DMS153 treated with DMSO at 0.1 percent for 48 hours (cell line): ENCODE data around the gene PLD1.
A peak's percentile ranks its signal among the peaks of the same experiment; 100 is the strongest.
"Not testable (repeated sequence)": the region's sequence is repeated elsewhere in the genome, so short reads cannot be mapped to it uniquely, and the experiment has no call there.

Source experiments
- DNase-seq: peaks from one replicate; lab custom pipeline; 2025; ENCODE audit not compliant: unreplicated experiment; lab: John Stamatoyannopoulos, UW

The PLD1 gene, protein sequence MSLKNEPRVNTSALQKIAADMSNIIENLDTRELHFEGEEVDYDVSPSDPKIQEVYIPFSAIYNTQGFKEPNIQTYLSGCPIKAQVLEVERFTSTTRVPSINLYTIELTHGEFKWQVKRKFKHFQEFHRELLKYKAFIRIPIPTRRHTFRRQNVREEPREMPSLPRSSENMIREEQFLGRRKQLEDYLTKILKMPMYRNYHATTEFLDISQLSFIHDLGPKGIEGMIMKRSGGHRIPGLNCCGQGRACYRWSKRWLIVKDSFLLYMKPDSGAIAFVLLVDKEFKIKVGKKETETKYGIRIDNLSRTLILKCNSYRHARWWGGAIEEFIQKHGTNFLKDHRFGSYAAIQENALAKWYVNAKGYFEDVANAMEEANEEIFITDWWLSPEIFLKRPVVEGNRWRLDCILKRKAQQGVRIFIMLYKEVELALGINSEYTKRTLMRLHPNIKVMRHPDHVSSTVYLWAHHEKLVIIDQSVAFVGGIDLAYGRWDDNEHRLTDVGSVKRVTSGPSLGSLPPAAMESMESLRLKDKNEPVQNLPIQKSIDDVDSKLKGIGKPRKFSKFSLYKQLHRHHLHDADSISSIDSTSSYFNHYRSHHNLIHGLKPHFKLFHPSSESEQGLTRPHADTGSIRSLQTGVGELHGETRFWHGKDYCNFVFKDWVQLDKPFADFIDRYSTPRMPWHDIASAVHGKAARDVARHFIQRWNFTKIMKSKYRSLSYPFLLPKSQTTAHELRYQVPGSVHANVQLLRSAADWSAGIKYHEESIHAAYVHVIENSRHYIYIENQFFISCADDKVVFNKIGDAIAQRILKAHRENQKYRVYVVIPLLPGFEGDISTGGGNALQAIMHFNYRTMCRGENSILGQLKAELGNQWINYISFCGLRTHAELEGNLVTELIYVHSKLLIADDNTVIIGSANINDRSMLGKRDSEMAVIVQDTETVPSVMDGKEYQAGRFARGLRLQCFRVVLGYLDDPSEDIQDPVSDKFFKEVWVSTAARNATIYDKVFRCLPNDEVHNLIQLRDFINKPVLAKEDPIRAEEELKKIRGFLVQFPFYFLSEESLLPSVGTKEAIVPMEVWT

DNA sequence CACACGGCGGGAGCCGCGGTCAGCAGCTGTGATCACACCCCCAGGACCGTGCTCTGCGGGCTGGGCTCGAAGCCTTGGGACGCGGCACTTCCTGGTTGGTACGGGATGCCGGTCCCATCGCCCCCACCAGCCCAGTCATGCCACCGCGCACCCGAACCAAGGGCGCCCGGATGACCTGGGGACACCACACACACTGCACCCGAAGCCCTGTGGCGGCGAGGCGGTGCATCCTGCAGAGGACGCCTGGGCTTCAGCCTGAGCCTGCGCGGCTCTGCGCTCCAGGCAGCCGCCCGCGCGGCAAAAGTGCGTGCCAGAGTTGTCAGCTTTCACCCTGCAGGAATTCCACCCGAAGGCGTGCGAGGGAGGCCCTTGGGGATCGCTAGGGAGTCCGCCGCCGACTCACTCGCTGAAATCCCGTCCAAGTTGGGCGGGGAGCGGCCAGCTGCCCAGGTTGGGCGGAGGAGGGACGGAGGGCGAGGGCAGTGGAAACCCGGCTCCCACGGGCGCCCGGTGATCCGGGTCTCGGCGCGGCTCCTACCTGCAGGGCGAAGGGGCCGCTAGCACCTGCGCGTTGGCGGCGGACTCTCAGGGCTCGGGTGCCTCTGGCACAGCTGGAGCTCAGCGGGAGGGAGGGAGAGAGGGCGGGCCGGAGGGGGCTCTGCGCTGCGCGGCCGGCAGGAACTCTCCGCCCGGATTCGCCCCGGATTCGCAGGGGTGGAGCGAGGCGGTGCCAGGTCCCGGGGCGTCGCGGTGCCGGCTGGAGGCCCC lies at the start of gene PLD1:
Gene PLD1 (minus strand): TSS at position 623 of the 768 bp plus-strand sequence. CDS start 72,432 bp downstream, outside the sequence.
- peak; percentile 69 for DNase-seq

DNA sequence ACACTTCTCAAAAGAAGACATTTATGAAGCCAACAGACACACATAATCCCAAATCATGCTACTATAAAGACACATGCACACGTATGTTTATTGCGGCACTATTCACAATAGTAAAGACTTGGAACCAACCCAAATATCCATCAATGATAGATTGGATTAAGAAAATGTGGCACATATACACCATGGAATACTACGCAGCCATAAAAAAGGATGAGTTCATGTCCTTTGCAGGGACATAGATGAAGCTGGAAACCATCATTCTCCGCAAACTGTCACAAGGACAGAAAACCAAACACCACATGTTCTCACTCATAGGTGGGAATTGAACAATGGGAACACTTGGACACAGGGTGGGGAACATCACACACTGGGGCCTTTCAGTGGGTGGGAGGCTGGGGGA lies 48.5 kb upstream of the PLD1 start:
- DNase-seq = not testable (repeated sequence)

DNA sequence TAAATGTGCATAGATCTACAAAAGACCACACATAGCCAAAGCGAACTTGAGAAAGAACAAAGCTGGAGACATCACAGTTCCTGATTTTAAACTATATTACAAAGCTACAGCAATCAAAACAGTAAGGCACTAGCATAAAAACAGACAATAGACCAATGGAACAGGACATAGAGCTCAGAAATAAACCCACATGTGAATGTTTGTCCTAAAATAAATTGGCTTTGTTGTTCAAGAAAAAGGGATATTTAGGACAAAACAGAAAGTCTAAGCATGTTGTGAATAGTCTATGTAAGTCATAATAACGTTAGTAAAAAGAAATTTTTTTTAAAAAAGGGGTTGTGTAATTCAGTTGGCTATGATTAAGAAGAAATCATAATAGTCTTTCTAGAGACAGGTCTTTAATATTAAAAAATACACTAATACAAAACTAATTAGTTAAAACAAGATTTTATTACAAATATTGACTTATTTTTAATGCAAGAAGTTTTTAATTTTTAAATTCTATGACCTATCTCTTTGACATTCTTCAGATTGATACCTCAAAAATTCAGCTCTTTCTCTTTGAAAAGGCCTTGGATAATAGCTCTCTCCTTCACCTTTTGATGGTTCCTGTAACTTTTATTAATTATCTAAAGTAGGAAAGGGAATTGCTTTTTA lies 44.5 kb upstream of the PLD1 start:
- no peak for DNase-seq

DNA sequence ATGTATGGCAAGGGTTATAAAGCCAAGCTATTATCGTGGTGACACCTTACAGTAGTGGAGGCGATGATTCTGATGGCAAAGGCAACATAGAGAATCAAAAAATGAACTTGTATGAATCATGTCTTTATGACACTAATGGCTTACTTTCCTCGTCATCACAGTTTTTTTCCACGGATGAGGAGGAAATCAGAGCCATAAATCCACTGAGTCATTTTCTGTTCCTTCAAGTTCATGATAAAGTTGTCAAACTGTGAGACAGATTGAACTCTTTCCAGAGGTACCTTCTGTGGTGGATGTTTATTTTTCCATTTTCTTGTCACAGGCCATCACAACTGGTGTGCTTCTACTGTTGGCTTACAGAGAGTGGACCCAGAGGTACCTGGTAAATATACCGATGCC lies 41.4 kb upstream of the PLD1 start:
- DNase-seq = no peak

DNA sequence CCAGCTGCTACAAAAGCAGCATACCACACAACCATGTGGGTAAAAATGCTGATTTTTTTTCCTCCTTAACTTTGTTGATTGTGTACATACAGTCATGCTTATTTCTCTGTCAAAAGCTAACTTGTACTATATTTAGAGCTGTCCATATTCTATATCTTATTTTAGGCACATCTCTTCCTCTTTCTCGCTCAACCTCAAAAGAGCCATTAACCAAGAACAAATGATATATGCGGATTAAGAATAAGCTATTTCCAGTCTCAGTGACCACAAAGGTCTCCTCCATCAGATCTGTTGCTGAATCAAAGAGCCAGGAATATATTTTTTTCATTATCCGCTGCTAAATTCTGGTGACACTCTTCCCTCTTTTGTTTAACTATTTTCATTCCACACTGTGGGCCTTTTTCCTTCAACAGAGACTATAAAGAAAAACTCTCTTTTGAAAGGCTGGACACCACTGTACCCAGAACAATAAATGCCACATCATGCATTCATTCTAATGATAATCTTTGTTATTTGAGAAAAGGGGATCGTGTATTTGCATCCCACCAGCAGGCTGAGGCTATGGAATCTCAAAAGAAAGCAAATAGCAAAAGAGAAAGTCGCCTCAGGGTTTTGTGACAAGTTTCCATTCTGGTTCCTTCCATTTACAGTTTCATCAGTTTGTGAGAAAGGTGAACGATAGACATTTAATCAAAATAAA lies 40.8 kb upstream of the PLD1 start:
- no peak for DNase-seq

DNA sequence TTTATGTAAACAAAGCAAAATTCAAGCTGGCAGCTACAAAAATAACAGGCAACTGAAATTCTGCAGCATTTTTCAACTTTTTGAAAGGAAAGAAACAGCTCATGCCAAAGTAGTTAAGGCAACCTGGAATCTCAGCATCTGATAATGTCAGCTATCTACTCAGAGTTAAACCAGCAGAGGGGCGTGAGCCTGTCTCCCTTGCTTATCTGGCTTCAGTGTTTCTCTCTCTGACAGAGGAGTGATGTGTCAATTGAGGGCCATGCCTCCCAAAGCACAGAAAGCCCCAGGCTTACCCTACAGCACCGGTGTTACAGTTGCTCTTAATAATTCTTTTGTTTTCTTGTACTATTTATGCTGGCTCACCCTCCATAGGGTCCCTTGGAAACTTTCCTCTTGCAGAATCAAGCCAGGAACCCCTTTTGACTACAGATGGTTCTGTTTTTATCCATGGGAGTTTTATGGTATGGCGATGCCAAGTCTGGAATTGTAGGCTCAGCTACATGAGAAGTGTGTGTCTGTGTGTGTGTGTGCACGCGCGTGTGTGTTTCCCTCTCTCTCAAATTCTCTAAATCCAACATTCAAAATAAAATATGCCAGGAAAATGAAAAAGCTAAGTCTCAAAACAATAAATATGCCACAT lies 40.2 kb upstream of the PLD1 start:
- no peak for DNase-seq

DNA sequence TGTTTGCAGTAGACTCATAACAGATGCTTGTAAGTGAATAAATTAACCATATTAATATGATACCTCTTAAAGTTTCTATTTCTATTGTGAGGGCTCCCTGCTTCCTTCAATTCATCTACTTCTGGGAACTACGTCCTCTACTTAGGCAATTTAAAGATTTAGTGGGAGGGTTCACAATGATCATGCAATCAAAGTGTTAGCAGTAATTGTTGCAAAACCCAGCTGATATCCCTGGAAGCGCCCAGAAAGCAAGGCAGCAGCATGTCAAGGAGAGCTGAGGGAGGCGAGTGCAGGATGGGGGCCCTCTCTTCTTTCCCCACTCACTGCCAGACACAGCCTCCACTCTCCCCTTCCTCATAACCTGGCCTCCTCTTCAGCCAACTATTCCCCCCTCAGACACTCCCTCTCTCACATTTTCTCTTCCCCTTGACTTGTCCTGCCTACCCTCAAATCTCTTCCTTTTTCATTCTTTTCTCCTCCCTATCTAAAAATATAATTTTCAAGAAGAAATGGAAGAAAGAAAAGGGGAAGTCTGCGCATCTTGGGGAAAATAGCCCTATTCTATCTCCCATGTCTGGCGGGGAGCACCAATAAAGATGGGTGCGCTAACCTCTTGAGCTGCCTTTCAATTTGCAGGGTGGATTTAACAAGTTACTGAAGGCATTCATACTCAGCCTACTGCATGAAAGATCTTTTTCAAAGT lies 39.5 kb upstream of the PLD1 start:
- no peak for DNase-seq

DNA sequence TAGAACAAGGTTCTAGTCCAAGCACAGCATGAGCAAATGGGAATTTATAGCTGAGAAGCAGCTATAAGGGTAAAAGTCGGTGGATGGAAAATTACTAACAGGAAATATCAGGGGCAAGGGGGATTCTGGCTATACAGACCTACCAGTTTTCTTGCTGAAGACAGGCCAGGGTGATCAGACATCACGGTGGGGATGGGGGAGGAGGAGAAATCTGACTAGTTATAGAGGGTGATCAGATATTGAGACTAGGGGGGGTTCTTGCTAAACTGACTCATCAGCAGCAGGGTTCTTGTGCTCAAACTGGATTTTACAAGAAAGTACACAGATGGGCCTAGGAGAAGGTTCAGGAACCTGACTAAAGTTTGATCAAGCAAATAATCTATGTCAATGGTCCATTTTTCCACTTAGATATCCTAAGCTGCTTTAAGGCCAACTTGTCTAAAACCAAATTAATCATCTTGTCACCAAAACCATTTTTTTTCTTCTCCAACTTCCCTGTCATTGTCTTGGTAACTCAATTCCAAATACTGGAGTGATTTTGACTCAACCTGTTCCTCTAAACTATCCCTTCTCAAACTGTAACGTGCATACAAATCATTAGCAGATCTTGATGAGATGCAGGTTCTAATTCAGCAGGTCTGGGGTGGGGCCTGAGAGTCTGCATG lies 37.4 kb upstream of the PLD1 start:
- no peak for DNase-seq

DNA sequence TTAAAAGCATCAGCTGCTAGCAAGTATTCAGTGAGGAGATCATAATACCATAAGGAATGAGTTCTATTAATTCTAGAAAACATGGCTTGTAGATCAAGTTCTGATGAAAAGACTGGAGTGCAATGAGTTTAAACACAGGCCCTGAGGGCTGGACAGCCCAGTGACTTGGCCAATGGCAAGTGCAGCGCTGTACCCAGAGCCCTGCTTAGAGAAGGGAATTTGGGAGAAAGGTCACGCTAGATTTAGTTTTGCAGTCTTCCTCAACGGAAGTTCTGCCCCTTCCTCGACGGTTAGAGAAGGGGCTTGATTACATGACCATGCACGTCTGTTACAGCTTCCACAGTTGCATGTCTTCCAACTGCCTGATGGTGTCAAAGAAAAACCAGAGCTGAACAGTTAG lies 36.9 kb upstream of the PLD1 start:
- DNase-seq = no peak

DNA sequence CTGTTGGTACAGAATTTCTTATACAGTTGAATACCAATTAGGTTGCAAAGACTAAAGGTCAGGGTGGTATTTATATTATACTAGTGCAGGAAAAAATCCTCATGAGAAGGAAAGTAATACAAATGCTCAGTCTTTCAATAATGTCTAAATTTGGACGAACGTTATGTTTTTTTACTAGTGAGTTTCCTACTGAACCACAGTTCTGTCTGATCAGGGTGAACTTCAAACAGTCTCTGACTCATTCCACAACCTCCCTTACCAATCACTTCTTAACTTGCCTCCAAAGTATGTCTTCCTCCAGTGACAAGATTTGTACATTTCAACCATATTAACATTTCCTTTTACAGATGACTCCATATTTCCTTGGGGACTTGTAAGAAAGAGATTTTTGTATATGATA lies 36.3 kb upstream of the PLD1 start:
- DNase-seq = no peak

DNA sequence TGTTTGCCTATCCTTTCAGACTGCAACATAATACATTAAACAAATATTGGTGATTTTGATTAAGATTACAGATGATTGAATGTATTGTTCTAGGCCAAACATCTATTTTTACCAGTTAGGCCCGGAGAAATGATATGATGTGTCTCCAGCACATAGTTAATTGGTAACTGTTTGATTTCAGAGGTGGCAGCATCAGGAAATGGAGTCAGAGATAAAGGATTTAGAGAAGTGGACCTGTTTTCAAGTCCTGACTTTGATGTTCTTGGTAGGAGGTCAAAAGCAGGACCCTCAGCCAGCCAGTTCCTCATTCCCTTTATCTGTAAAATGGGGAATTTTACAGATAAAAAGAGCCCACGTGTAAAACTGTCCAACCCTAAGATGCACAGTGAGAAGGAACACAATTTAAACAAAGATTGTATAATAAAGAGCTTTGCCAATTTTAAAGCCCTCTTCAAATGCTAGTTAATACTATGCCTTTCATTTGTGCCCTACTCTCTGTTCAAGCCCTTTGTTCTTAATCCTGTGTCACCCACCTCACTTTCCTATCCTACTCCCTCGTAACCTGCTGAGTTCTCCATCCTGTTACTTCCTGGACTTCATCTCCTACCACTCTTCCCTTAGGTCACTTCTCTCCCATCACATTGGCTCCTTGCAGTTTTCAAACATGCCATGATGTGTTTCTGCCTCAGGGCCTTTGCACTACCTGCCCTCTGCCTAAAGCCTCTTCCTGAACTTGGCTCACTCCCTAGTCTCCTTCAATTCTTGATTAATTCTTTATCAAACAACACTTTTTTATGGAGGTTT lies 35.4 kb upstream of the PLD1 start:
- DNase-seq = no peak

DNA sequence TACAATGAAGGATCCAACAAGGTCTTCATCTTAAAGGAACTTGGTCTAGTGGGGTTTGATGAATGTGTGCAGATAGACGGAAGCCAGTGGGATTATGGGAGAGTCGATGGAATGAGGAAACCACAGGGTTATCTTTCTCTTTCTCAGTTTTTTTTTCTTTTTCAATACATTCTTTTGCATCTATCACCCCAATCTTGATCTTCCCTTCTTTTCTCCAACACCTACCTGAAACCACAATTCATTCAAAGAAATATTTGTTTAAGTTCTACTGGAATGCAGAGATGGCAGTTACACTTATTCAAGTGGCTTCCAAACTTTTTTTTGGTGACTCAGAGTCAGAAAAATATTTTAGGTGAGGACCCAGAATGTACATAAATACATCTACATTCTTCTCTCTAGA lies 34.6 kb upstream of the PLD1 start:
- no peak for DNase-seq

DNA sequence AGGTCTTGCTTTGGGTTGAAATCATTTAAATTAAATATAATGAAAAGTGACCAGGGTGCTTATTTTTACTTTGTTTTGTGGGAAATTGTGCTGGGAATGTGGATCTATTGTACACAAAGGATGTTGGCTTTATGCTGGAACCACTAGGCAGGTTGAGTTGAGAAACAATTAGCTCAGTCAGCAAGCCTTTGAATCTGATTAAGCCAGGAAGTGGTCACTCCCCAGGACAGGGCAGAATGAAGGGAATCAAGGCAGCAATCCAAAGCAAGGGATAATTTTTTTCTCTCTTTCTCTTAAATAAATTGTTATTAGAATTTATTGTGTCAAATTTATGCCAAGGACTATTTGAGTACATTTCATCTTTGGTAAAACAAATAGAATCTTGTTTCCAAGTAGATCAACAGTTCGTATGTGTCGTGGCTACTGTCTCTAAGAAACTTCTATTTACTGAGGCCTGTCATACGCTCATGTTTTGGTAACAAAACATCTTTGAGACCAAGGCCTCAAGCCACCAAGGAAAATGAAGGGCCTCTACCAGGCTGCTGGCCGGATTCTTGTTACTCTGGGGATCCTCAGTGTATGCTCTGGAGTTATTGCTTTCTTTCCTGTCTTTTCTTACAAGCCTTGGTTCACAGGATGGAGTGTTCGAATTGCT lies 32.7 kb upstream of the PLD1 start, which contains the start of gene TMEM212:
Gene TMEM212 (plus strand): TSS at position 486 of the 655 bp plus-strand sequence. CDS start 35 bp downstream, at position 521.
- DNase-seq = peak; percentile 22

DNA sequence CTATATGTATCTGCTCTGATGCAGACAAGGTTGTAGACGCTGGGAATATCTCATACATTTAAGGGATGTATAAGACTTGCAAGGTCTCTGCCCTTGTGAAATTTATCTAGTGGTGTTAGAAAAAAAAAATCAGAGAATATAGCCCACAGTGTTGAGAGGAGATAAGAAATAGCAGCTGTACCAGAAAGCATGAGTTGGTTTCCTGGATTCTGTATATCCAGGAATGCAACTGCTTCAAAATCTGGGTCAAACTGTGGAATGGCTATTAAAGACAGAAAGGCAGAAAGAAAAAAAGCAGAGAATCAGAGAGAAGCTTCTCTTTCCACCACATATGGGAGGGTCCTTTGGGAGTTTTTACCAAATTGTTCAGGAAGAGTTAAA lies 31.3 kb upstream of the PLD1 start:
- no peak for DNase-seq

DNA sequence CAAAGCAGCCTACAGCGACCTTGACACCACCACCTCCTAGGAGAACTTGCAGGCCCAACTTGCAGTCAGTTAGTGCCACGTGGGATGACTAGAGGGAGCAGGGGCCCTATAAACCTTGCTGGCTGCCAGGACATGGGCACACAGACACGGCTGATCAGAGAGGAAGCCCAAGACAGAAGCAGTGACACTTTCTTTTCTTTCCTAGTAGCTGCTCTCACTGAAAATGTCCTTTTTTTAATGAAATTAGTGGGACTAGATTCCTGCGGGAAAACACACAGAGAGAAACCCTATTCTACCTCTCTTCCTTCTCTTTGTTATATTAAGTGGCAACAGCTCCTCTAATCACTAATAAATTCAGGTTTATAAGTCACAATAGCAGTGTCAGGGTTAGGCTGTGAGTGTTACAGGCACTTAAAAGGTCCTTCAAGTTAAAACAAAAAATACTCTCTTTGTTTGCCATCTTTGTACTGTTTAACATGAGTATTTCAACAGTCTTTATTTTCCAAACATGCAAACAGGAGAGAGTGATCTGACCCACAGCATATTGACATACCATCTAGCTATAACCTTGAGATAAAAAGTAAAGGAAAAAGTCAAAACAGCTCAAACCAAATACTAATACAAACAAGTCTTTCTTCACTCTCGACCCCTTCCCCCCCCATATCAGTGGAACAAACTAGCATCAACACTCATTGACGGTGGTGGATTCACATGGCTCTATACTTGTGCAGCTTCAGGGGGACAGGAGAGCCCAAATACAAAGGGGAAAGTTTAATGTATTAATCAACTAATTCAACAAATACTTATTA lies 30.7 kb upstream of the PLD1 start:
- no peak for DNase-seq

DNA sequence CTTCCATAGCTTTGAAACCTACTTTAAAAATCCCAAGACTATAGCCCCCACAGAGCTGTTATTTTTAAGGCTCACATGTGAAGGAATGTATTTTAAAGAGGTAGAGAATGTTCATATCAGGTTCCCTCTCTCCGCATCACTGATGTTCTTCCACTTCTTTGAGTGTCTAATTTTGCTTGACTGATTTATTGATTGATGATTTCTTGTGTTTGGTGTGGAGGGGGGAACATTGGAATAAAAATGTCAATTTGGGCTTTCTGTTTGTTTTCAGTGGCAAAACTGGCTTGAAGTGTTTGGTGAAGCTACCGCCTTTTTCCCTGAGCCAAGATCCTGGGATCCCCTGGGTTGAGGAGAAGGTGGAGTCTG lies 30.1 kb upstream of the PLD1 start:
- DNase-seq = no peak
